ENCODE data around the gene PLA2G4C.

GRCh38 chr19:48149430-48149829, 38.8 kb upstream of the PLA2G4C start:
- TF ChIP-seq CTCF (IDR thresholded peaks at IDR 0.05) (no peak), POLR2A (IDR thresholded peaks at IDR 0.05) (no peak)
